ENCODE measurements around the gene CYTIP.

DNA sequence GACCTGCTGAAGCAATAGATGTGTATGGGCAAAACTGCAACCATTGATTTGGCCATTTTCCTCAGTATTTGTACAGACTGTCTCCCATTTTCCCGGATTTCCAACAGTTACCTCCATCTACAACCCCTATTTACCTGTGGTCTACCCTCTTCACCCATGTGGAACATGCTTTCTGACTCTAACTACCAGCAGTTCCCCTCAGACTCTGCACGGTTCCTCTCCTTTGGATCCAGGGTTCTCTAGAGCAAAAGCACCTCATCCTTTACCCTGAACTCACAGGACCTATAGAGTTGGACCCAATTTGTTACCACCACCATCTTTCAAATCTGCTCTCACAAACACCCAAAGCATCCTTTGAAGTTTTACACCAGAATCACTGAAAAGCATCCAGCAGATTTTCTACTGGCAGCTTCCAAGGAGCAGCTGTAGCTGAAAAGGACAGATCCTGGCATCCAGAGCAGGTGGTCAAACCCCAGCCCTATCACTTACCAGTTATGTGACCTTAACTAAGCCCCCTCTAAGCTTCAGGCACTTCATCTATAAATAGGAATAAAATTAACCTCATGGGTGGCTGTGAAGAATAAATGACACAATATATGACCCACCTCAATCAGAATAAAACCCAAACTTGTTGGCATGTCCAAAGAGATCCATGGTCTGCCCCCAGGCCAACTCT is 15.3 kb downstream of the CYTIP start:
- TF ChIP-seq, protein P1, sequence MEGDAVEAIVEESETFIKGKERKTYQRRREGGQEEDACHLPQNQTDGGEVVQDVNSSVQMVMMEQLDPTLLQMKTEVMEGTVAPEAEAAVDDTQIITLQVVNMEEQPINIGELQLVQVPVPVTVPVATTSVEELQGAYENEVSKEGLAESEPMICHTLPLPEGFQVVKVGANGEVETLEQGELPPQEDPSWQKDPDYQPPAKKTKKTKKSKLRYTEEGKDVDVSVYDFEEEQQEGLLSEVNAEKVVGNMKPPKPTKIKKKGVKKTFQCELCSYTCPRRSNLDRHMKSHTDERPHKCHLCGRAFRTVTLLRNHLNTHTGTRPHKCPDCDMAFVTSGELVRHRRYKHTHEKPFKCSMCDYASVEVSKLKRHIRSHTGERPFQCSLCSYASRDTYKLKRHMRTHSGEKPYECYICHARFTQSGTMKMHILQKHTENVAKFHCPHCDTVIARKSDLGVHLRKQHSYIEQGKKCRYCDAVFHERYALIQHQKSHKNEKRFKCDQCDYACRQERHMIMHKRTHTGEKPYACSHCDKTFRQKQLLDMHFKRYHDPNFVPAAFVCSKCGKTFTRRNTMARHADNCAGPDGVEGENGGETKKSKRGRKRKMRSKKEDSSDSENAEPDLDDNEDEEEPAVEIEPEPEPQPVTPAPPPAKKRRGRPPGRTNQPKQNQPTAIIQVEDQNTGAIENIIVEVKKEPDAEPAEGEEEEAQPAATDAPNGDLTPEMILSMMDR (IDR thresholded peaks at IDR 0.05; ENCODE audit: poor library complexity), result no peak
- no peak for TF ChIP-seq EZH2 (IDR thresholded peaks at IDR 0.05; ENCODE audit: borderline replicate concordance)
- no peak for TF ChIP-seq EZH2phosphoT487 (IDR thresholded peaks at IDR 0.05; ENCODE audit: low read depth, severe bottlenecking, unreplicated experiment)
